Measurements from ENCODE around the gene CCDC191.

GRCh38 chr3:114086356-114086755 is 30.0 kb upstream of the CCDC191 start:
- TF ChIP-seq MAX (CRISPR knock-in tag; IDR thresholded peaks at IDR 0.05) (no peak), RFX1 (IDR thresholded peaks at IDR 0.05) (no peak), MECOM (CRISPR knock-in tag; IDR thresholded peaks at IDR 0.05) (no peak), JUN (IDR thresholded peaks at IDR 0.05; ENCODE audit: borderline replicate concordance, low read depth, low read length) (no peak), JUN (CRISPR knock-in tag; IDR thresholded peaks at IDR 0.05; ENCODE audit: borderline replicate concordance) (no peak), JUND (IDR thresholded peaks at IDR 0.05; ENCODE audit: borderline replicate concordance, low read depth, low read length) (no peak), JUND (tag; IDR thresholded peaks at IDR 0.05; ENCODE audit: borderline replicate concordance, low read depth, low read length) (no peak), ZBTB33 (CRISPR knock-in tag; IDR thresholded peaks at IDR 0.05) (no peak), ATF3 (IDR thresholded peaks at IDR 0.05) (no peak), ATF3 (CRISPR knock-in tag; conservative IDR thresholded peaks at IDR 0.05) (no peak), ATF7 (IDR thresholded peaks at IDR 0.05) (no peak), CTCF (IDR thresholded peaks at IDR 0.05 in 2 of 3, conservative IDR thresholded peaks at IDR 0.05 in 1 of 3; ENCODE audit: insufficient read depth in 2 of 3, low read depth in 1 of 3, low read length in 3 of 3) (no peak), FIP1L1 (IDR thresholded peaks at IDR 0.05; ENCODE audit: low read depth, low read length, poor library complexity, severe bottlenecking) (no peak), EP300 (IDR thresholded peaks at IDR 0.05; ENCODE audit: low read length) (no peak), OTX1 (CRISPR knock-in tag; IDR thresholded peaks at IDR 0.05) (no peak), MYC (IDR thresholded peaks at IDR 0.05; ENCODE audit: low read depth, low read length) (no peak), MYC (CRISPR knock-in tag; IDR thresholded peaks at IDR 0.05; ENCODE audit: borderline replicate concordance, low read depth) (no peak), ETS1 (conservative IDR thresholded peaks at IDR 0.05; ENCODE audit: control insufficient read depth, low read depth, low read length) (no peak)

Measured in K562 (cell line).